Gastrocnemius medialis (tissue), 4 donors: ENCODE measurements around the gene GRID2.

Experiments used
- POLR2A ChIP-seq, 2 donors: fragments of 450-650 bp; IDR thresholded peaks; one replicate each; pipeline ENCODE4 v1.6.1; 2017; ENCODE audit warnings: antibody characterized with exemption in 2 of 2, mild to moderate bottlenecking in 2 of 2, moderate library complexity in 2 of 2
- TF ChIP-seq, protein P1 (sequence below), 5 experiments: fragments of 450-650 bp in 3 of 5; fragments of 200-600 bp in 2 of 5; sonication (generic) in 2 of 5; IDR thresholded peaks in 4 of 5; conservative IDR thresholded peaks in 1 of 5; 1 replicate in 4 of 5; 2 replicates in 1 of 5; pipeline ENCODE4 v1.5.1; 2016 to 2019; ENCODE audit warnings: antibody characterized with exemption in 5 of 5, mild to moderate bottlenecking in 3 of 5, moderate library complexity in 3 of 5

DNA sequence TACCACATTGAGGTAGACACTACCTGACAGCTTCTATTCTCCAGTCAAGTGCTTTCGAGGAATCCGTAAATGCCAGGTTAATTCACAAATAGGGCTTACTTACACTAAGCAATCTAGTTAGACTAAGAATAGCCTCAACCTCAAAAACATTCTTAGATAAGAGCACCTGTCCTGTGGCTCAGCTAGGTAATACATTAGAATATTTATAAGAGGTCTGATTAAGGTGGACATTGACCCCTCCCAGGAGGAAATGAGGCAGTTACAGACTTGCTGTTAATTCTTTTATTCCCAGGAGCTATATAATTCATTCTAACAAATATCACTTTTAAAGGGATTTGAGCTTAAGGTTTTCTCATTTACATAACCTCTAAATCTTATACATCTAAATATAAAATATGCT lies 758.1 kb downstream of the GRID2 start:
- no peak for TF ChIP-seq POLR2A (IDR thresholded peaks at IDR 0.05)
- TF ChIP-seq, protein P1, sequence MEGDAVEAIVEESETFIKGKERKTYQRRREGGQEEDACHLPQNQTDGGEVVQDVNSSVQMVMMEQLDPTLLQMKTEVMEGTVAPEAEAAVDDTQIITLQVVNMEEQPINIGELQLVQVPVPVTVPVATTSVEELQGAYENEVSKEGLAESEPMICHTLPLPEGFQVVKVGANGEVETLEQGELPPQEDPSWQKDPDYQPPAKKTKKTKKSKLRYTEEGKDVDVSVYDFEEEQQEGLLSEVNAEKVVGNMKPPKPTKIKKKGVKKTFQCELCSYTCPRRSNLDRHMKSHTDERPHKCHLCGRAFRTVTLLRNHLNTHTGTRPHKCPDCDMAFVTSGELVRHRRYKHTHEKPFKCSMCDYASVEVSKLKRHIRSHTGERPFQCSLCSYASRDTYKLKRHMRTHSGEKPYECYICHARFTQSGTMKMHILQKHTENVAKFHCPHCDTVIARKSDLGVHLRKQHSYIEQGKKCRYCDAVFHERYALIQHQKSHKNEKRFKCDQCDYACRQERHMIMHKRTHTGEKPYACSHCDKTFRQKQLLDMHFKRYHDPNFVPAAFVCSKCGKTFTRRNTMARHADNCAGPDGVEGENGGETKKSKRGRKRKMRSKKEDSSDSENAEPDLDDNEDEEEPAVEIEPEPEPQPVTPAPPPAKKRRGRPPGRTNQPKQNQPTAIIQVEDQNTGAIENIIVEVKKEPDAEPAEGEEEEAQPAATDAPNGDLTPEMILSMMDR (IDR thresholded peaks at IDR 0.05 in 4 of 5, conservative IDR thresholded peaks at IDR 0.05 in 1 of 5): no peak
